IMR-90 (cell line): ENCODE data around the gene PCK2. TPM values are rescaled to one million over a fixed set of nuclear protein-coding genes. Genes with fewer than 3 reads are reported as not detected.

Source experiments
- ATAC-seq: fragments of 200-7000 bp; cut with Tn5 transposase; 2 replicates; pipeline ENCODE4 v1.9.1; 2020; ENCODE audit warnings: low read depth, mild to moderate bottlenecking, moderate library complexity
- BruUV-seq: library from RNA; stranded (reverse); fragments of 400-500 nt; replicated peaks from 2 replicates; lab custom pipeline; 2021; lab: Mats Ljungman, UMichigan
- CTCF ChIA-PET: fragments of 300-600 bp; formaldehyde crosslinking; extraction: SDS; loops from one replicate; lab custom pipeline; 2021; ENCODE audit warnings: antibody characterized with exemption; lab: Yijun Ruan, JAX
- POLR2A ChIA-PET: fragments of 300-600 bp; sonication (Branson Sonifier 250); formaldehyde crosslinking; loops from one replicate; lab custom pipeline; 2022; ENCODE audit warnings: antibody characterized with exemption; ENCODE audit not compliant: unreplicated experiment; lab: Charles Lee
- DNase-seq: peaks from one replicate; pipeline ENCODE4 v3.0.0; 2013
- H2AFZ ChIP-seq: replicated peaks from 2 replicates; pipeline ENCODE3; 2013; ENCODE audit warnings: low read length, mild to moderate bottlenecking; ENCODE audit not compliant: poor library complexity
- H2AK5ac ChIP-seq: 2 replicates; pipeline ENCODE4 v1.6.1; 2013; ENCODE audit warnings: low read depth, low read length, inconsistent platforms
- H2AK9ac ChIP-seq: replicated peaks from 2 replicates; pipeline ENCODE3; 2013; ENCODE audit warnings: mild to moderate bottlenecking, low read depth, low read length, moderate library complexity; ENCODE audit not compliant: poor library complexity
- H2BK120ac ChIP-seq: 2 replicates; pipeline ENCODE4 v1.6.1; 2013; ENCODE audit warnings: low read depth, low read length, inconsistent platforms
- H2BK15ac ChIP-seq: 3 replicates; pipeline ENCODE4 v1.6.1; 2013; ENCODE audit warnings: low read depth, low read length, inconsistent platforms
- H2BK20ac ChIP-seq: 2 replicates; pipeline ENCODE4 v1.6.1; 2013; ENCODE audit warnings: low read depth, mild to moderate bottlenecking, inconsistent platforms, low read length, moderate library complexity
- H2BK5ac ChIP-seq: 2 replicates; pipeline ENCODE4 v1.6.1; 2013; ENCODE audit warnings: mild to moderate bottlenecking, low read depth, low read length, inconsistent platforms; ENCODE audit not compliant: poor library complexity, severe bottlenecking
- H3K14ac ChIP-seq: replicated peaks from 2 replicates; pipeline ENCODE4 v1.6.1; 2013; ENCODE audit warnings: low read depth, low read length, inconsistent platforms
- H3K18ac ChIP-seq: 2 replicates; pipeline ENCODE4 v1.6.1; 2013; ENCODE audit warnings: low read depth, low read length, control low read depth
- H3K23ac ChIP-seq: 2 replicates; pipeline ENCODE4 v1.6.1; 2013; ENCODE audit warnings: low read depth, low read length, inconsistent platforms
- H3K27ac ChIP-seq: 2 replicates; pipeline ENCODE4 v1.5.1; 2013; ENCODE audit warnings: mild to moderate bottlenecking, control low read depth, low read length; ENCODE audit not compliant: insufficient read depth
- H3K27me3 ChIP-seq: 2 replicates; pipeline ENCODE4 v1.6.1; 2013; ENCODE audit warnings: low read length; ENCODE audit not compliant: control insufficient read depth, insufficient read depth
- H3K36me3 ChIP-seq: 2 replicates; pipeline ENCODE4 v1.6.1; 2013; ENCODE audit warnings: low read length, mixed read lengths; ENCODE audit not compliant: control insufficient read depth, insufficient read depth
- H3K4ac ChIP-seq: 2 replicates; pipeline ENCODE4 v1.6.1; 2013; ENCODE audit warnings: low read depth, low read length, inconsistent platforms
- H3K4me1 ChIP-seq: 2 replicates; pipeline ENCODE4 v1.6.1; 2013; ENCODE audit warnings: low read length, mixed read lengths; ENCODE audit not compliant: control insufficient read depth, insufficient read depth
- H3K4me2 ChIP-seq: 2 replicates; pipeline ENCODE4 v1.6.1; 2013; ENCODE audit warnings: low read depth, mild to moderate bottlenecking, control low read depth, low read length, moderate library complexity
- H3K4me3 ChIP-seq: 2 replicates; pipeline ENCODE4 v1.5.1; 2013; ENCODE audit warnings: low read depth, mild to moderate bottlenecking, control low read depth, low read length, moderate library complexity; ENCODE audit not compliant: insufficient read depth
- H3K56ac ChIP-seq: 2 replicates; pipeline ENCODE4 v1.6.1; 2013; ENCODE audit warnings: low read length, inconsistent platforms; ENCODE audit not compliant: insufficient read depth; ENCODE audit errors: extremely low read depth
- H3K79me1 ChIP-seq, 2 experiments: 2 replicates each; pipeline ENCODE4 v1.6.1; 2013; ENCODE audit warnings: low read length in 2 of 2, inconsistent platforms in 1 of 2, low read depth in 1 of 2
- H3K9ac ChIP-seq: 2 replicates; pipeline ENCODE4 v1.6.1; 2013; ENCODE audit warnings: low read depth, low read length, control low read depth
- H3K9me1 ChIP-seq: 2 replicates; pipeline ENCODE4 v1.6.1; 2013; ENCODE audit warnings: low read length, inconsistent platforms; ENCODE audit not compliant: insufficient read depth
- H3K9me3 ChIP-seq: 2 replicates; pipeline ENCODE4 v1.6.1; 2013; ENCODE audit warnings: low read length; ENCODE audit not compliant: control insufficient read depth, insufficient read depth
- H4K20me1 ChIP-seq: 2 replicates; pipeline ENCODE4 v1.6.1; 2013; ENCODE audit warnings: low read length, inconsistent platforms; ENCODE audit not compliant: insufficient read depth
- H4K5ac ChIP-seq: 2 replicates; pipeline ENCODE4 v1.6.1; 2013; ENCODE audit warnings: mild to moderate bottlenecking, low read depth, low read length, control low read depth
- H4K8ac ChIP-seq, 2 experiments: 2 replicates each; pipeline ENCODE4 v1.6.1; 2013; ENCODE audit warnings: low read depth in 2 of 2, low read length in 2 of 2, control low read depth in 1 of 2, inconsistent platforms in 1 of 2
- H4K91ac ChIP-seq: 2 replicates; pipeline ENCODE4 v1.6.1; 2013; ENCODE audit warnings: low read depth, low read length, inconsistent platforms; ENCODE audit not compliant: insufficient read depth
- BHLHE40 ChIP-seq: fragments of 150-350 bp; IDR thresholded peaks from 2 replicates; pipeline ENCODE4 v1.6.1; 2016; ENCODE audit warnings: mild to moderate bottlenecking, low read depth, low read length
- CEBPB ChIP-seq: IDR thresholded peaks from 2 replicates; pipeline ENCODE4 v1.6.1; 2012; ENCODE audit warnings: low read depth, low read length, improper control_type of control experiment
- CHD1 ChIP-seq: IDR thresholded peaks from 2 replicates; pipeline ENCODE4 v1.6.1; 2012; ENCODE audit warnings: low read depth, low read length, improper control_type of control experiment
- MAFK ChIP-seq: IDR thresholded peaks from 2 replicates; pipeline ENCODE4 v1.6.1; 2012; ENCODE audit warnings: low read depth, low read length, improper control_type of control experiment
- MXI1 ChIP-seq: IDR thresholded peaks from 2 replicates; pipeline ENCODE4 v1.6.1; 2012; ENCODE audit warnings: low read depth, mild to moderate bottlenecking, low read length, moderate library complexity, borderline replicate concordance
- RFX5 ChIP-seq: IDR thresholded peaks from 2 replicates; pipeline ENCODE4 v1.8.0; 2012; ENCODE audit warnings: low read depth, mild to moderate bottlenecking, low read length, moderate library complexity
- SMC3 ChIP-seq: fragments of 150-350 bp; IDR thresholded peaks from 2 replicates; pipeline ENCODE4 v1.6.1; 2016; ENCODE audit warnings: low read depth, mild to moderate bottlenecking, antibody characterized with exemption, low read length, moderate library complexity
- WGBS, 2 experiments: methylation state at CpG; one replicate each; pipeline versions ENCODE4 v1.1.5 to v1.1.7; 2013; ENCODE audit warnings: missing lambda C conversion rate in 2 of 2; ENCODE audit not compliant: insufficient read length in 1 of 2; ENCODE audit errors: extremely low coverage in 2 of 2; 5-methylcytosine and 5-hydroxymethylcytosine counted together
- dilution Hi-C: fragments of 300-500 bp; cut with HindIII; formaldehyde crosslinking; loops from one replicate; pipeline ENCODE4 v1.14.3; 2018; ENCODE audit warnings: low sequenced_read_pairs; ENCODE audit not compliant: unreplicated experiment
- in situ Hi-C: fragments of 300-500 bp; cut with MboI; formaldehyde crosslinking; loops from 3 replicates; pipeline ENCODE4 v1.14.3; 2019; ENCODE audit warnings: low sequenced_read_pairs, inconsistent platforms, mixed read lengths
- intact Hi-C: fragments of 100-400 bp; cut with micrococcal nuclease; formaldehyde crosslinking; loops from 2 replicates; pipeline ENCODE4 v1.10.0; 2022
- polyA plus RNA-seq, 3 experiments: library from polyadenylated mRNA; depleted of rRNA; stranded (reverse); fragments of >200 nt; gene quantifications; 2 replicates each; pipeline ENCODE4 v1.2.3, GENCODE V29; 2012; ENCODE audit warnings: low replicate concordance in 1 of 3
- total RNA-seq: library from RNA; depleted of rRNA; stranded (reverse); fragments of >200 nt; gene quantifications from 2 replicates; pipeline ENCODE4 v1.2.3, GENCODE V29; 2012

The PCK2 gene
- total and polyA plus RNA-seq, 2 of the 4 experiments (the other 2 are of a cell fraction) = 13.4 to 29.4 TPM

GRCh38 chr14:24072881-24073877 is 20.9 kb upstream of the PCK2 start (continued):
- no peak for TF ChIP-seq CEBPB
- no peak for TF ChIP-seq MAFK

GRCh38 chr14:24074625-24075484 is 19.3 kb upstream of the PCK2 start:
- no peaks in the 10 kb centered on the region for H3K9me1 ChIP-seq
- H2BK20ac ChIP-seq = no peak overlapping the region
- no CpG with 5 or more reads among the region's 11 CpGs for WGBS, 2 experiments
- dilution Hi-C loops = no loop called here
- no peak overlapping the region for H2BK15ac ChIP-seq
- no peak overlapping the region for H2AFZ ChIP-seq
- no peak overlapping the region for H2AK9ac ChIP-seq
- H3K4me1 ChIP-seq = no peaks in the 10 kb centered on the region
- H3K14ac ChIP-seq = no peak overlapping the region
- no peak overlapping the region for H3K9ac ChIP-seq
- H2BK120ac ChIP-seq = no peak overlapping the region
- H3K18ac ChIP-seq = no peak overlapping the region
- ChIA-PET CTCF (no interaction called here), POLR2A (no interaction called here)
- no peaks in the 10 kb centered on the region for H3K36me3 ChIP-seq
- H3K79me1 ChIP-seq = no peaks in the 10 kb centered on the region
- no peak overlapping the region for H3K56ac ChIP-seq
- H3K23ac ChIP-seq = no peak overlapping the region
- BruUV-seq = no TSS peak
- in situ Hi-C loops = no loop called here
- H4K91ac ChIP-seq = no peak overlapping the region
- intact Hi-C loops = no loop called here
- ATAC-seq (no peak), DNase-seq (no peak)
- no peaks in the 10 kb centered on the region for H3K9me3 ChIP-seq
- H3K27me3 ChIP-seq = peaks cover 82% of the 10 kb centered on the region
- no peak overlapping the region for H4K5ac ChIP-seq
- no peak for TF ChIP-seq RFX5
- TF ChIP-seq CEBPB = no peak
- TF ChIP-seq SMC3 = no peak
- TF ChIP-seq MXI1 = no peak
- no peak for TF ChIP-seq MAFK
- no peak for TF ChIP-seq BHLHE40
- TF ChIP-seq CHD1 = no peak
- no peak overlapping the region for H3K4ac ChIP-seq
- no peak overlapping the region for H2BK5ac ChIP-seq
- no peak overlapping the region for H4K8ac ChIP-seq
- H3K4me2 ChIP-seq = no peak overlapping the region
- H3K4me3 ChIP-seq = no peak overlapping the region
- H4K20me1 ChIP-seq = no peaks in the 10 kb centered on the region
- no peak overlapping the region for H2AK5ac ChIP-seq
- H3K27ac ChIP-seq = no peak overlapping the region
